Esophagus squamous epithelium (tissue), 5 donors: ENCODE measurements around the gene TMEM8B. TPM values are rescaled to one million over a fixed set of nuclear protein-coding genes. Genes with fewer than 3 reads are reported as not detected.
A peak's percentile ranks its signal among the peaks of the same experiment; 100 is the strongest.

ENCODE experiments used
- DNase-seq: peaks from one replicate; lab custom pipeline; 2025; lab: John Stamatoyannopoulos, UW
- H3K27ac ChIP-seq, 4 donors: fragments of 200-600 bp; sonication (generic); one replicate each; pipeline ENCODE4 v1.5.1; 2016 to 2019; ENCODE audit warnings: mild to moderate bottlenecking in 1 of 4
- H3K27me3 ChIP-seq, 4 donors: fragments of 200-600 bp; sonication (generic); 1 replicate in 3 of 4; 2 replicates in 1 of 4; pipeline versions ENCODE4 v1.5.1 to v1.6.0; 2017 to 2021; ENCODE audit warnings: antibody characterized with exemption in 1 of 4
- H3K36me3 ChIP-seq, 3 donors: fragments of 200-600 bp; sonication (generic); one replicate each; pipeline ENCODE4 v1.5.1; 2016 to 2019
- H3K4me1 ChIP-seq, 3 donors: fragments of 200-600 bp; sonication (generic); one replicate each; pipeline ENCODE4 v1.5.1; 2017 to 2019
- H3K4me3 ChIP-seq, 4 donors: fragments of 200-600 bp; sonication (generic); 1 replicate in 3 of 4; 2 replicates in 1 of 4; pipeline ENCODE4 v1.5.1; 2016 to 2019; ENCODE audit warnings: mild to moderate bottlenecking in 2 of 4, moderate library complexity in 1 of 4
- H3K9me3 ChIP-seq, 3 donors: fragments of 200-600 bp; sonication (generic); one replicate each; pipeline ENCODE4 v1.5.1; 2016 to 2019
- CTCF ChIP-seq, 6 experiments: fragments of 450-650 bp in 4 of 6; fragments of 200-600 bp in 2 of 6; sonication (generic) in 2 of 6; IDR thresholded peaks; one replicate each; pipeline ENCODE4 v1.5.1; 2016 to 2019; ENCODE audit warnings: antibody characterized with exemption in 6 of 6, mild to moderate bottlenecking in 4 of 6, moderate library complexity in 4 of 6
- POLR2A ChIP-seq, 4 donors: fragments of 450-650 bp; IDR thresholded peaks; one replicate each; pipeline ENCODE4 v1.6.1; 2017; ENCODE audit warnings: antibody characterized with exemption in 4 of 4, mild to moderate bottlenecking in 4 of 4, moderate library complexity in 3 of 4
- WGBS, 2 donors: methylation state at CpG; one replicate each; pipeline ENCODE4 v1.1.5; 2018; 5-methylcytosine and 5-hydroxymethylcytosine counted together
- intact Hi-C: fragments of 100-400 bp; cut with DNase I; formaldehyde crosslinking; loops from one replicate; pipeline ENCODE4 v1.15.0; 2022
- total RNA-seq, 4 donors: library from RNA; depleted of rRNA; stranded (reverse); fragments of >200 nt; gene quantifications; one replicate each; pipeline ENCODE4 v1.1.0, GENCODE V29; 2016
- donor health status: DM: yes; HTN: yes; CAD: no.

Gene TMEM8B
- total RNA-seq, 4 donors from 2014 or later, result 0.35 to 4.8 (median 1.4) TPM

- Histone ChIP-seq H3K9me3 (no peaks in the 10 kb centered on the region), H3K4me3 (no peak overlapping the region), H3K27me3 (no peaks in the 10 kb centered on the region), H3K4me1 (peaks cover 11 to 37% (median 28%) of the 10 kb centered on the region in 3 donors), H3K36me3 (peaks cover 0 to 38% (median 0%) of the 10 kb centered on the region in 3 donors), H3K27ac (no peak overlapping the region)
- no peak for TF ChIP-seq POLR2A (IDR thresholded peaks at IDR 0.05)
- TF ChIP-seq CTCF (IDR thresholded peaks at IDR 0.05), result no peak
- WGBS, 2 donors, result 94% methylated on average over 6 of the region's 7 CpGs; no CpG with 5 or more reads in 1 of the 2 donors
- intact Hi-C loops, result no loop called here
- no peak for DNase-seq
These were observed 18.9 kb upstream of the TMEM8B start for GRCh38 chr9:35810122-35810521.

GRCh38 chr9:35811381-35812024 lies 17.5 kb upstream of the TMEM8B start:
- H3K4me3 ChIP-seq, result peak overlapping the region; percentile 20 to 66 (median 52)
- H3K4me1 ChIP-seq, result peaks cover 11 to 44% (median 28%) of the 10 kb centered on the region in 3 donors

GRCh38 chr9:35812025-35812602 lies 16.9 kb upstream of the TMEM8B start, which contains the start of gene SPAG8:
Gene SPAG8, minus strand, starts transcription at chr9:35812262. Its CDS starts 115 bp downstream, at chr9:35812147.
- intact Hi-C loops, result no loop called here
- TF ChIP-seq CTCF (IDR thresholded peaks at IDR 0.05), result peak in 1 of 6 experiments; percentile 29
- TF ChIP-seq POLR2A (IDR thresholded peaks at IDR 0.05), result no peak
- peak; percentile 82 for DNase-seq
- H3K36me3 ChIP-seq, result peaks cover 0 to 18% (median 0%) of the 10 kb centered on the region in 3 donors
- peak within 1 kb of the TSS; percentile 45 to 99 (median 85) for H3K27ac ChIP-seq
- peaks cover 11 to 49% (median 28%) of the 10 kb centered on the region in 3 donors for H3K4me1 ChIP-seq
- H3K4me3 ChIP-seq, result peak within 1 kb of the TSS; percentile 20 to 66 (median 52)
- no peaks in the 10 kb centered on the region for H3K9me3 ChIP-seq
- WGBS, 2 donors, result 3% methylated on average over 12 to 13 of the region's 28 CpGs
- H3K27me3 ChIP-seq, result no peaks in the 10 kb centered on the region

More at GRCh38 chr9:35811381-35812024, 17.5 kb upstream of the TMEM8B start:
- Histone ChIP-seq H3K9me3 (no peaks in the 10 kb centered on the region), H3K36me3 (peaks cover 0 to 24% (median 0%) of the 10 kb centered on the region in 3 donors), H3K27ac (peak overlapping the region in 3 of 4 donors; percentile 72 to 82 (median 75)), H3K27me3 (no peaks in the 10 kb centered on the region)
- intact Hi-C loops, result no loop called here
- no peak for DNase-seq
- 13 to 17% methylated on average over 12 of the region's 12 CpGs for WGBS, 2 donors
- TF ChIP-seq CTCF (IDR thresholded peaks at IDR 0.05) (no peak), POLR2A (IDR thresholded peaks at IDR 0.05) (no peak)

- Histone ChIP-seq H3K4me1 (peaks cover 11 to 49% (median 28%) of the 10 kb centered on the region in 3 donors), H3K27ac (peak overlapping the region; percentile 92 to 99 (median 98)), H3K4me3 (peak overlapping the region in 1 of 4 donors; percentile 94), H3K36me3 (peaks cover 0 to 16% (median 0%) of the 10 kb centered on the region in 3 donors), H3K27me3 (no peaks in the 10 kb centered on the region), H3K9me3 (no peaks in the 10 kb centered on the region)
- no peak for DNase-seq
- TF ChIP-seq CTCF (IDR thresholded peaks at IDR 0.05), result peak in 2 of 6 experiments; percentile 11 to 36
- TF ChIP-seq POLR2A (IDR thresholded peaks at IDR 0.05), result no peak
- WGBS, 2 donors, result 76 to 94% methylated on average over 6 to 9 of the region's 10 CpGs
- intact Hi-C loops, result no loop called here
These were observed 15.5 kb upstream of the TMEM8B start for GRCh38 chr9:35813434-35814105.
